ENCODE measurements around the gene SASH1.

Gene SASH1

DNA sequence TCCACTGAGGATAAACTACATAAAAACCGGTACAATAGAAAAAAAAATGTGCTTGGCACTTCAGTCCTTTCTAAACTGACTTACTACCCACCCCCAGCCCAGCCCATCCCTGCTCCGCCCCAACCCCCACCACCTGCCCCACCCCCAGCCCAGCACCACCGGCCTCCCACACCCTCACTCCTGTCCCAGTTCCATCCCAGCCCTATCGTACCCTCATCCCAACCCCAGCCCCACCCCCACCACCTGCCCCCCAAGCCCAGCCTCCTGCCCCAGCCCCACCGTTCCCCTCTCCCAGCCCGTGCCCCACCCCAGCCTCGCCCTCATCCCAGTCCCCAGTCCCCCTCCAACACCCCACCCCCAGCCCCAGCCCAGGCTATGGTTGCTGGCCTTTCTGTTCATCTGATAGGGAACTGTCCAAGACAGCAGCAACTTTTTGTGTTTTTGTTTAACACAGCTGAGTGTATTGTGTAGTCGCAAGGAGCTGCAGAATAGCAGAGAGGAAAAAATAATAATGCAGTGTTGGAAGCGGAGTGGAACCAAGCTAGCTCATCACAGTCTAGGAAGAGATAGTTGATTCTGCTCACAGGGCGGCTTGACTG is 61.9 kb downstream of the SASH1 start:
- no peak overlapping the region for H3K4me2 ChIP-seq (ENCODE audit: low read length)
- H3K4me3 ChIP-seq (ENCODE audit: low read length) = no peak overlapping the region
- no peak overlapping the region for H3K27ac ChIP-seq (ENCODE audit: low read depth, low read length)

DNA sequence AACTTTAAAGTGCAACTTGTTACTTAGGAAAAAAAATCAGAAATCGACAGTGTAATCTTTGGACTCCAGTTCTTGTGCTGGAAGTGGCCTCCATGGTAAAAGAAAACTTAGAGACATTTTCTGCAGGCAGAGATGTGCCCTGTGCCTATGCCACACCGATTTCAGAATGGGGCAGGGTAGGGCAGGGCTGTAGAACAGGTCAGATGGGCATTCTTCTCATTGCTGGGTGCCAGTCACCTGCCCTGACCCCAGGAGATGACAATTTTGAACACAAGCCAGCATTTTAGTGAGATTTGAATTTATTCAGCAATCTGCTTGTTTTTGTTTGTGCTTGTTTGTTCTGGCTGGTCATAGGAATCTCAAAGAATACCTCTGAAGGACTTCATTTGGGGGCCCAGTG is 63.3 kb downstream of the SASH1 start:
- no peak for TF ChIP-seq EZH2phosphoT487 (IDR thresholded peaks at IDR 0.05; ENCODE audit: borderline replicate concordance, low read length)
- TF ChIP-seq, protein P1, sequence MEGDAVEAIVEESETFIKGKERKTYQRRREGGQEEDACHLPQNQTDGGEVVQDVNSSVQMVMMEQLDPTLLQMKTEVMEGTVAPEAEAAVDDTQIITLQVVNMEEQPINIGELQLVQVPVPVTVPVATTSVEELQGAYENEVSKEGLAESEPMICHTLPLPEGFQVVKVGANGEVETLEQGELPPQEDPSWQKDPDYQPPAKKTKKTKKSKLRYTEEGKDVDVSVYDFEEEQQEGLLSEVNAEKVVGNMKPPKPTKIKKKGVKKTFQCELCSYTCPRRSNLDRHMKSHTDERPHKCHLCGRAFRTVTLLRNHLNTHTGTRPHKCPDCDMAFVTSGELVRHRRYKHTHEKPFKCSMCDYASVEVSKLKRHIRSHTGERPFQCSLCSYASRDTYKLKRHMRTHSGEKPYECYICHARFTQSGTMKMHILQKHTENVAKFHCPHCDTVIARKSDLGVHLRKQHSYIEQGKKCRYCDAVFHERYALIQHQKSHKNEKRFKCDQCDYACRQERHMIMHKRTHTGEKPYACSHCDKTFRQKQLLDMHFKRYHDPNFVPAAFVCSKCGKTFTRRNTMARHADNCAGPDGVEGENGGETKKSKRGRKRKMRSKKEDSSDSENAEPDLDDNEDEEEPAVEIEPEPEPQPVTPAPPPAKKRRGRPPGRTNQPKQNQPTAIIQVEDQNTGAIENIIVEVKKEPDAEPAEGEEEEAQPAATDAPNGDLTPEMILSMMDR (IDR thresholded peaks at IDR 0.05; ENCODE audit: low read depth, low read length, poor library complexity, severe bottlenecking) = no peak
- Histone ChIP-seq H4K20me1 (ENCODE audit: control insufficient read depth, insufficient read depth, low read depth, low read length) (no peaks in the 10 kb centered on the region), H3K4me1 (ENCODE audit: control insufficient read depth, low read length) (no peaks in the 10 kb centered on the region), H3F3A (ENCODE audit: control insufficient read depth, insufficient read depth) (no peaks in the 10 kb centered on the region), H3K27me3 (ENCODE audit: control insufficient read depth, low read length) (no peaks in the 10 kb centered on the region), H3K4me3 (ENCODE audit: low read length) (no peak overlapping the region), H3K79me2 (ENCODE audit: control insufficient read depth, low read length) (no peaks in the 10 kb centered on the region), H3K4me2 (ENCODE audit: low read length) (no peak overlapping the region), H3K9me2 (replicated peaks; ENCODE audit: control insufficient read depth, low read length) (no peaks in the 10 kb centered on the region), H3K36me3 (ENCODE audit: control insufficient read depth, low read length) (no peaks in the 10 kb centered on the region), H3K27ac (ENCODE audit: low read depth, low read length) (no peak overlapping the region), H3K9me3 (ENCODE audit: control insufficient read depth, insufficient read depth, low read length) (no peaks in the 10 kb centered on the region)

More for the DNA sequence above, 61.9 kb downstream of the SASH1 start:
- no peaks in the 10 kb centered on the region for H3K27me3 ChIP-seq (ENCODE audit: control insufficient read depth, low read length)
- no peaks in the 10 kb centered on the region for H3K36me3 ChIP-seq (ENCODE audit: control insufficient read depth, low read length)
- no peaks in the 10 kb centered on the region for H3K9me3 ChIP-seq (ENCODE audit: control insufficient read depth, insufficient read depth, low read length)
- no peaks in the 10 kb centered on the region for H3K4me1 ChIP-seq (ENCODE audit: control insufficient read depth, low read length)
- no peaks in the 10 kb centered on the region for H3K79me2 ChIP-seq (ENCODE audit: control insufficient read depth, low read length)
- no peaks in the 10 kb centered on the region for H3F3A ChIP-seq (ENCODE audit: control insufficient read depth, insufficient read depth)
- no peaks in the 10 kb centered on the region for H4K20me1 ChIP-seq (ENCODE audit: control insufficient read depth, insufficient read depth, low read depth, low read length)
- H3K9me2 ChIP-seq (replicated peaks; ENCODE audit: control insufficient read depth, low read length) = no peaks in the 10 kb centered on the region
- no peak for TF ChIP-seq EZH2phosphoT487 (IDR thresholded peaks at IDR 0.05; ENCODE audit: borderline replicate concordance, low read length)
- TF ChIP-seq, protein P1 (IDR thresholded peaks at IDR 0.05; ENCODE audit: low read depth, low read length, poor library complexity, severe bottlenecking) = no peak

DNA sequence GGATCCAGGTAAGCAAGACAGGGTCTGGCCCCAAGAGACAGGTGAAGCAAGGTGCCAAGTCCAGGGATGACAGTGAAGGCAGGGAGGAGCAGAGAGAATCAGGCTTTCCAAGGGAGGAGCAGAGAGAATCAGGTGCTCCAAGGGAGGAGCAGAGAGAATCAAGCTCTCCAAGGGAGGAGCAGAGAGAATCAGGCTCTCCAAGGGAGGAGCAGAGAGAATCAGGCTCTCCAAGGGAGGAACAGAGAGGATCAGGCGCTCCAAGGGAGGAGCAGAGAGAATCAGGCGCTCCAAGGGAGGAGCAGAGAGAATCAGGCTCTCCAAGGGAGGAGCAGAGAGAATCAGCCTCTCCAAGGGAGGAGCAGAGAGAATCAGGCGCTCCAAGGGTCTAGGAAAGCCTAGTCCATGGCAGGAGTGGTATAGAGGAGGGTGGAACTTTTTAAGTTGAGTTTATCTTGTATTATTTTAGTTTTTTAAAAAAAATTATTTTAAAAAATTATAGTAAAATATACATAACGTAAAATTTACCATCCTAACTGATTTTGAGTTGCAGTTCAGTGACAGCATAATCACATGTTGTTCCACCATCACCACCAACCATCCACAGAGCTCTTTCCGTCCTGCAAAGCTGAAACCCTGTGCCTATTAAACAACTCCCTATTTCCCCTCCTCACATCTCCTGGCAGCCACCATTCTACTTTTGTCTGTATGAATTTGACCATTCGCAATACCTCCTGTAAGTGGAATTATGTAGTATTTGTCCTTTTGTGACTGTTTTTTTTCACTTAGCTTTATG is 64.1 kb downstream of the SASH1 start:
- no peak overlapping the region for H3K4me2 ChIP-seq (ENCODE audit: low read length)
- no peaks in the 10 kb centered on the region for H3K4me1 ChIP-seq (ENCODE audit: control insufficient read depth, low read length)
- TF ChIP-seq, protein P1 (IDR thresholded peaks at IDR 0.05; ENCODE audit: low read depth, low read length, poor library complexity, severe bottlenecking) = no peak
- TF ChIP-seq EZH2phosphoT487 (IDR thresholded peaks at IDR 0.05; ENCODE audit: borderline replicate concordance, low read length) = no peak
- no peaks in the 10 kb centered on the region for H3K9me3 ChIP-seq (ENCODE audit: control insufficient read depth, insufficient read depth, low read length)
- no peaks in the 10 kb centered on the region for H3K79me2 ChIP-seq (ENCODE audit: control insufficient read depth, low read length)
- H3K9me2 ChIP-seq (replicated peaks; ENCODE audit: control insufficient read depth, low read length) = no peaks in the 10 kb centered on the region
- no peaks in the 10 kb centered on the region for H3F3A ChIP-seq (ENCODE audit: control insufficient read depth, insufficient read depth)
- no peak overlapping the region for H3K4me3 ChIP-seq (ENCODE audit: low read length)
- H3K36me3 ChIP-seq (ENCODE audit: control insufficient read depth, low read length) = no peaks in the 10 kb centered on the region
- no peaks in the 10 kb centered on the region for H3K27me3 ChIP-seq (ENCODE audit: control insufficient read depth, low read length)
- no peak overlapping the region for H3K27ac ChIP-seq (ENCODE audit: low read depth, low read length)
- H4K20me1 ChIP-seq (ENCODE audit: control insufficient read depth, insufficient read depth, low read depth, low read length) = no peaks in the 10 kb centered on the region

Measured in DOHH2 (cell line).